GM23338 (cell line): ENCODE results near the gene KIF6.

Source experiments
- CREB1 ChIP-seq: fragments of 250-450 bp; sonication (Bioruptor Pico); IDR thresholded peaks from 2 replicates; pipeline ENCODE4 v1.5.0; 2020; ENCODE audit warnings: low read depth, mild to moderate bottlenecking, moderate library complexity
- CTCF ChIP-seq, 2 experiments: fragments of 200-600 bp in 1 of 2; sonication (generic) in 1 of 2; conservative IDR thresholded peaks; 2 replicates each; pipeline versions ENCODE4 v1.5.1 to v1.6.1; 2016 to 2017; ENCODE audit warnings: antibody characterized with exemption in 2 of 2, low read depth in 2 of 2, mild to moderate bottlenecking in 2 of 2, moderate library complexity in 1 of 2
- EZH2 ChIP-seq: fragments of 200-600 bp; sonication (generic); IDR thresholded peaks from one replicate; pipeline ENCODE4 v1.8.0; 2017; ENCODE audit warnings: antibody characterized with exemption, mild to moderate bottlenecking, low read depth; ENCODE audit not compliant: unreplicated experiment
- EZH2phosphoT487 ChIP-seq: fragments of 200-600 bp; sonication (generic); IDR thresholded peaks from one replicate; pipeline ENCODE4 v1.8.1; 2018; ENCODE audit warnings: antibody characterized with exemption; ENCODE audit not compliant: unreplicated experiment
- JUNB ChIP-seq: IDR thresholded peaks from one replicate; pipeline ENCODE4 v1.6.1; 2016; ENCODE audit warnings: antibody characterized with exemption; ENCODE audit not compliant: unreplicated experiment
- POLR2AphosphoS5 ChIP-seq: IDR thresholded peaks from 2 replicates; pipeline ENCODE4 v1.6.1; 2016; ENCODE audit warnings: antibody characterized with exemption, low read depth
- REST ChIP-seq: IDR thresholded peaks from one replicate; pipeline ENCODE4 v1.6.1; 2018; ENCODE audit warnings: antibody characterized with exemption; ENCODE audit not compliant: unreplicated experiment

GRCh38 chr6:39608652-39609345 lies 116.4 kb downstream of the KIF6 start:
- TF ChIP-seq CTCF (conservative IDR thresholded peaks at IDR 0.05; ENCODE audit: low read depth in 2 of 2): no peak
- TF ChIP-seq REST: no peak
- no peak for TF ChIP-seq POLR2AphosphoS5
- no peak for TF ChIP-seq CREB1 (CRISPR knock-in tag)
- no peak for TF ChIP-seq EZH2
- TF ChIP-seq JUNB: no peak
- no peak for TF ChIP-seq EZH2phosphoT487
